Brain microvascular endothelial cell (primary cell): Measurements from ENCODE around the gene RAB25.

ENCODE experiments used
- DNase-seq: peaks from one replicate; pipeline ENCODE4 v3.0.0-alpha.2; 2020
- H3K27ac ChIP-seq: fragments of 250-450 bp; sonication (Bioruptor Pico); 2 replicates; pipeline ENCODE4 v1.5.1; 2020; ENCODE audit warnings: mild to moderate bottlenecking, moderate library complexity
- H3K27me3 ChIP-seq: fragments of 250-450 bp; sonication (Bioruptor Pico); replicated peaks from 2 replicates; pipeline ENCODE4 v1.5.1; 2020; ENCODE audit warnings: mild to moderate bottlenecking
- H3K36me3 ChIP-seq: fragments of 250-450 bp; sonication (Bioruptor Pico); replicated peaks from 2 replicates; pipeline ENCODE4 v1.5.1; 2020; ENCODE audit warnings: mild to moderate bottlenecking
- H3K4me3 ChIP-seq: 2 replicates; pipeline ENCODE4 v1.5.1; 2011; ENCODE audit warnings: low read depth, mild to moderate bottlenecking, control low read depth, low read length, moderate library complexity
- in situ Hi-C: cut with HindIII; loops from 2 replicates; pipeline ENCODE4 v1.10.0; 2017; ENCODE audit warnings: low sequenced_read_pairs, low pct_ligation_motif_present
- TF ChIP-seq, protein P1 (sequence below): IDR thresholded peaks from 2 replicates; pipeline ENCODE4 v1.5.1; 2011; ENCODE audit warnings: low read depth, mild to moderate bottlenecking, moderate library complexity, low read length, control low read depth, inconsistent platforms; ENCODE audit errors: missing control alignments

Gene RAB25

DNA sequence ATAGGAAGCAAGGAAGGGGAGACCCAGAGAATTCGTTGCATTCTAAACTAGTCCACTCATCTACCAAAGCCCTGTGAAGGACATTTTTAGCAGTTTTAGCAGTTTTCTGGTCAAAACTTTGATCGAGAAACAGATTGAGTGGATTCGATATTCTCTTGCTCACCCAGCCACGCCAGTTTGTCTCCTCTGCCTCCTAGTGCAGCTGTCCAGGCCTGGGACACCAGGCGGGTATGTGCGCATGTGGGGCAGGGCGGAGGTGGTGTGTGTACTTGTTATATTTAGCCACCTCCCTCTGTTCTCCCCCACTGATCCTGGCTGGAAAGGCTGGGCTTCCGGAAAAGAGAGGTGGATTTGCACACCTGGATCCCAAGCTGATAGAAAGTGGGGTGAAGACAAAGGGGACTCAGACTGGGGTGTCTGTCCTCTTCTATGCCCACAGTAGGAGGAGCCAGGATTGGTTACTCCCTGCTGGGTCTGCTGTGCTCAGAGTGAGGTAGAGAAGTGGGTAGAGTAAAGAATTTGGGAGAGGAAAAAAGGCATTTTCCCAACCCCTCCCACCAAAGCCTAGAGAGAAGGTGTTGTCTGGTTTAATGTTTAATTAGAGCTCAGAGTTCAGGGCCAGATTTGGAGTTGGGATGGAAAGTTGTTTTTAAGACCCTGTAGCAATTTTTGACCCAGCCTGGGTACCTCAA is 57.4 kb downstream of the RAB25 start:
- peak overlapping the region; percentile 74 for H3K27ac ChIP-seq

DNA sequence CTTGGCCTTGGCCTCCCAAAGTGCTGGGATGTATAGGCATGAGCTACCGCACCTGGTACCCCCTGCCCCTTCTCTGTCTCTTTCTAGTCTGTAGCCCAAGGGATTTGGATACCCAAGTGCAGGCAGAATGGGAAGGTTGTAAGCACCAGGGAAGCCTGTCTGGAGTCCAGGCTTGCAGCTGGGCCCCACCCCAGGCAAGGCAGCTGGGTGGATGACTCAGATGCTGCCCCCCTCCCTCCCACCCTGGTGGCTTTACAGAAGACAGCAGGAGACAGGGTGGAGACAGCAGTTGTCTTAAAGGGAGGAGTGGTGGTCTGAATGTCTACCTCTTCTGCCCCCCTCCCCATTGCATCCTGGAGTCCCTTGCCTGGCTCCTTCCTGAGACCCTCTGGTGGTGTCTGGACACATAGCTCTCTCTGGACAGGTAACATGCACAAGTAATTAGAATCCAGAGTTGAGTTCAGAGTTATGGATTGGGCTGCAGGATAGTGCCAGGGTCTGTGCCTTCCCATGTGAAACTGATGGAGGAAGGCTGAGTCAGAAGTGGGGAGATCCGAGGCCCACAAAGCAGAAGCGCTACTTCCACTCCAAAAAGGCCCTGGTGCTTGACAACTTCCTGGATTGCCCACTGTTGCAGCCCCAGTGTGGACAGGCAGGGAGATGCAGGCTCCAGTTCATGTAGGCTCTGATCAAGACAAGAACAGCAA is 58.7 kb downstream of the RAB25 start:
- H3K27me3 ChIP-seq = no peaks in the 10 kb centered on the region
- peaks cover 15% of the 10 kb centered on the region for H3K36me3 ChIP-seq
- peak; percentile 78 for DNase-seq
- H3K27ac ChIP-seq = peak overlapping the region; percentile 74
- in situ Hi-C loops = no loop called here
- TF ChIP-seq, protein P1, sequence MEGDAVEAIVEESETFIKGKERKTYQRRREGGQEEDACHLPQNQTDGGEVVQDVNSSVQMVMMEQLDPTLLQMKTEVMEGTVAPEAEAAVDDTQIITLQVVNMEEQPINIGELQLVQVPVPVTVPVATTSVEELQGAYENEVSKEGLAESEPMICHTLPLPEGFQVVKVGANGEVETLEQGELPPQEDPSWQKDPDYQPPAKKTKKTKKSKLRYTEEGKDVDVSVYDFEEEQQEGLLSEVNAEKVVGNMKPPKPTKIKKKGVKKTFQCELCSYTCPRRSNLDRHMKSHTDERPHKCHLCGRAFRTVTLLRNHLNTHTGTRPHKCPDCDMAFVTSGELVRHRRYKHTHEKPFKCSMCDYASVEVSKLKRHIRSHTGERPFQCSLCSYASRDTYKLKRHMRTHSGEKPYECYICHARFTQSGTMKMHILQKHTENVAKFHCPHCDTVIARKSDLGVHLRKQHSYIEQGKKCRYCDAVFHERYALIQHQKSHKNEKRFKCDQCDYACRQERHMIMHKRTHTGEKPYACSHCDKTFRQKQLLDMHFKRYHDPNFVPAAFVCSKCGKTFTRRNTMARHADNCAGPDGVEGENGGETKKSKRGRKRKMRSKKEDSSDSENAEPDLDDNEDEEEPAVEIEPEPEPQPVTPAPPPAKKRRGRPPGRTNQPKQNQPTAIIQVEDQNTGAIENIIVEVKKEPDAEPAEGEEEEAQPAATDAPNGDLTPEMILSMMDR = no peak
- peak overlapping the region; percentile 26 for H3K4me3 ChIP-seq

More for the DNA sequence above, 57.4 kb downstream of the RAB25 start:
- peak overlapping the region; percentile 39 for H3K4me3 ChIP-seq
- no peak for DNase-seq
- in situ Hi-C loops = no loop called here
- TF ChIP-seq, protein P1 = no peak
- H3K36me3 ChIP-seq = peaks cover 16% of the 10 kb centered on the region
- no peaks in the 10 kb centered on the region for H3K27me3 ChIP-seq
